GM19397 (cell line): ENCODE data around the gene SERGEF.

Experiments
- ATAC-seq: cut with Tn5 transposase; IDR thresholded peaks from one replicate; pipeline ENCODE4 v1.9.1; 2021; ENCODE audit warnings: mild to moderate bottlenecking, moderate library complexity; ENCODE audit not compliant: unreplicated experiment

Gene SERGEF

GRCh38 chr11:17774232-17775034, 238.4 kb downstream of the SERGEF start:
- ATAC-seq: no peak

GRCh38 chr11:17773674-17774073, 239.2 kb downstream of the SERGEF start:
- no peak for ATAC-seq

- ATAC-seq: no peak
Measured at GRCh38 chr11:17772704-17773600, 239.9 kb downstream of the SERGEF start.

- ATAC-seq: no peak
Measured at GRCh38 chr11:17771841-17772401, 240.9 kb downstream of the SERGEF start.

- ATAC-seq: no peak
Measured at GRCh38 chr11:17771415-17771814, 241.4 kb downstream of the SERGEF start.

- no peak for ATAC-seq
Measured at GRCh38 chr11:17770917-17771316, 241.9 kb downstream of the SERGEF start.

- no peak for ATAC-seq
Measured at GRCh38 chr11:17770048-17770652, 242.7 kb downstream of the SERGEF start.

GRCh38 chr11:17769218-17769617, 243.6 kb downstream of the SERGEF start:
- ATAC-seq: no peak

- no peak for ATAC-seq
Measured at GRCh38 chr11:17768547-17768946, 244.3 kb downstream of the SERGEF start.

- no peak for ATAC-seq
Measured at GRCh38 chr11:17767914-17768313, 244.9 kb downstream of the SERGEF start.

- ATAC-seq: no peak
Measured at GRCh38 chr11:17767301-17767885, 245.5 kb downstream of the SERGEF start.

- ATAC-seq: no peak
Measured at GRCh38 chr11:17766590-17766989, 246.3 kb downstream of the SERGEF start.

GRCh38 chr11:17766073-17766359, 246.8 kb downstream of the SERGEF start:
- ATAC-seq: no peak

- no peak for ATAC-seq
Measured at GRCh38 chr11:17765356-17766072, 247.3 kb downstream of the SERGEF start.

GRCh38 chr11:17764446-17765218, 248.2 kb downstream of the SERGEF start:
- no peak for ATAC-seq

- ATAC-seq: no peak
Measured at GRCh38 chr11:17763703-17764102, 249.1 kb downstream of the SERGEF start.

GRCh38 chr11:17763244-17763643, 249.6 kb downstream of the SERGEF start:
- ATAC-seq: no peak

GRCh38 chr11:17762309-17762974, 250.4 kb downstream of the SERGEF start:
- ATAC-seq: no peak
